OCI-M2 (cell line): ENCODE measurements around the gene FOXJ3.

Experiments used
- DNase-seq: peaks from one replicate; lab custom pipeline; 2025; ENCODE audit not compliant: unreplicated experiment; lab: John Stamatoyannopoulos, UW

The FOXJ3 gene

GRCh38 chr1:42311897-42312296 lies 23.1 kb downstream of the FOXJ3 start:
- no peak for DNase-seq

GRCh38 chr1:42311138-42311537 lies 23.9 kb downstream of the FOXJ3 start:
- no peak for DNase-seq

GRCh38 chr1:42306977-42307376 lies 28.1 kb downstream of the FOXJ3 start:
- DNase-seq: no peak

DNA sequence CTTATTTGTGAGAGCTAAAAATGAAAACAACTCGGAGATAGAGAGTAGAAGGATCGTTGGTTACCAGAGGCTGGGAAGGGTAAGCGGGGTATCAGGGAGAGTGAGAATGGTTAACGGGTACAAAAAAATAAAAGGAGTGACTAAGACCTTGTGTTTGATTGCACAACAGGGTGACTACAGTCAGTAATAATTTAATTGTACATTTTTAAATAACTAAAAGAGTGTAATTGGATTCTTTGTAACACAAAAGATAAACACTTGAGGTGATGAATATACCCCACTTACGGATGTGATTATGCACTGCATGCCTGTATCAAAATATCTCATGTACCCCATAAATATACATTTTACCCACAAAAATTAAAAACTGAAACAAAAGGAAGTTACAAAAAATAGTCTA lies 29.4 kb downstream of the FOXJ3 start:
- no peak for DNase-seq

DNA sequence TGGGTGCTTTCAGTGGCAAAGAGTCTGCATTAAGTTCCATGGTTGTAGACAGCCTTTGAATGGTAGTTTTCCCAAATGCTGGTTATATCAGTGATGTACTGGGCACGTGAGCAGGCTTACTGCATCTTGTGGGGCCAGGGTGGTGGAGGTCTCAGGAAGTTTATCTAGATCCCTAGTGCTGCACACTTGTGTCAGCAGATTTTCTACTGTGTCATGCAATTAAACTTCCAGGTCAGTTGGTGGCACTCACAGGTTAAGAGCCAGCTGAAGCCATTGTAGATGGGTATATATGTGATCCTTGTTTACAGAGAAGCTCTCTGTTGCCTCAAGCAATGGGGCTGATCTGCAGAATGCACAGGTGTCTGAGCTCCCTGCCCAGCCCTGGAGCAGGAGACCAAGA lies 33.0 kb downstream of the FOXJ3 start:
- no peak for DNase-seq

DNA sequence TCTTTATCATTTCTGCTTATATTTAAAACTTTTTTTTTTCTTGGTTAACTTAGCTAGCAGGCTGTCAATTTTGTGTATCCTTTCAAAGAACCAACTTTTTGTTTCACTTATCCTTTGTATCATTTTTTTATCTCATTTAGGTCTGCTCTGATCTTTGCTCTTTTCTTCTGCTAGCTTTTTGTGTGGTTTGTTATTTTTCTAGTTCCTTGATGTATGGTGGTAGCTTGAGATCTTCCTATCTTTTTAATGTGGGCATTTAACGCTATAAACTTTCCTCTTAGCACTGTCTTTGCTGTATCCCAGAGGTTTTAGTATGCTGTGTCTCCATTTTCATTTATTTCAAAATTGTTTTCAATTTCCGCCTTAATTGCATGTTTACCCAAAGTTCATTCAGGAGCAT lies 36.5 kb downstream of the FOXJ3 start:
- no peak for DNase-seq

- DNase-seq: no peak
Observed at GRCh38 chr1:42295816-42296215, 39.2 kb downstream of the FOXJ3 start.

- no peak for DNase-seq
Observed at GRCh38 chr1:42290130-42290529, 44.9 kb downstream of the FOXJ3 start.

DNA sequence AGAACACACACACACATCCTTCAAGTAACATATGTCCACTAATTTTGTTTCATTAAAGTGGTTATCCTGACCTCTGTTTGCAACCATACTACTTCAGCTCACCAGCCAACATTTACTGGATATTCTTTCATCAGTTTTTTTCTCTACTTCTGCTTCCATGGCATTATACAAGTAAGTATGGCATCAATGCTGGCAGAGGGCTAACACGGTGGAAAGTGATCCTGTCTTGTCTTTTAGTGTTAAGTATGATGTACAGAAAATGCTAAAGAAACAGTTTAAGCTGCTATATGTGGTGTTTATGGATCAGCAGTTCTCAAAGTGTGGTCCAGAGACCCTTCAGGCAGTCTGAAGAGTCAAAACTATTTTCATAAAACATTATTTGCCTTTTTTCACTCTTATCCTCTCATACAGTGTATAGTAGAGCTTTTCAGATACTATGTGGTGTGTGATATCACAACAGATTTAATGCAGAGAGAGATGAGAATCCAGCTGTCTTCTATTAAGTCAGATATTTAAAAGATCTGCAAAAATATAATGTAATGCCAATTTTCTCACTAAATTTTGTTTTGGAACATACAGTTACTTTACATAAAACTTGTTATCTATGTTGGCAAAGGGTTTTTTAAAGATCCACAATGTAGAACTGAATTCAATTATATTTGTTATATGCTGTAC lies 46.6 kb downstream of the FOXJ3 start:
- no peak for DNase-seq

DNA sequence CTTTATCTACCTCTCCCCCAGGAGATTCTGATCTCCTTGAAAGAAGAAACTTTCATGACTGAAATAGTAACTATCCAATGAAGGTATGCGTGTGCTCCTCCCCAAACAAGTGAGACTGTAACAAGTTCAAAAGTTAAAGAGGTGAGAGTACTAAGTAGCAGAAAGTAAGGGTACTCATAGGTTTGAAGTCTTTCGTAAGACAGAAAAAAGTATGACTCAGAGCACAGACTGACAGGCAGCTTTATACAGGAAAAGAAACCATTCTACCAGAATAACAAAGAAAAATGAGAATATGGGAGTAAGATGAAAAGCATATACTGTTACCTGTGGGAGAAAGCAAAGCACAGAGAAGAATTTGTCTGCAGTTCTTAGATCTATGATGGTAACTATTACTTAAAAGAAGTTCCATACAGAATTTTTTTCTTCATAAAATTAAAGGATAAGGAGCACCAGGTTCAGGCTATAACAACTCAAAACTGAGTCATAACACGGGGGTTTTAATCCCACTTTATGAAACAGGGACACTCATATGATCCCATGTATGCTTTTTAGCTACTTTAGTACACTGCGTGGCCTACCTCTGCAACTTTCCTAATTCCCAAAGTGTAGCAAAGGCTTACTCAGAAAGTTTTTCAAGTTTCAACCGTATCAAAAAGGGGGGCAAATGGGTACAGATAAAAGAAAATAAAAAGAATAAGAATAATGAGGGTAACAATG lies 52.0 kb downstream of the FOXJ3 start:
- no peak for DNase-seq

GRCh38 chr1:42282024-42282579 lies 52.9 kb downstream of the FOXJ3 start:
- DNase-seq: no peak

DNA sequence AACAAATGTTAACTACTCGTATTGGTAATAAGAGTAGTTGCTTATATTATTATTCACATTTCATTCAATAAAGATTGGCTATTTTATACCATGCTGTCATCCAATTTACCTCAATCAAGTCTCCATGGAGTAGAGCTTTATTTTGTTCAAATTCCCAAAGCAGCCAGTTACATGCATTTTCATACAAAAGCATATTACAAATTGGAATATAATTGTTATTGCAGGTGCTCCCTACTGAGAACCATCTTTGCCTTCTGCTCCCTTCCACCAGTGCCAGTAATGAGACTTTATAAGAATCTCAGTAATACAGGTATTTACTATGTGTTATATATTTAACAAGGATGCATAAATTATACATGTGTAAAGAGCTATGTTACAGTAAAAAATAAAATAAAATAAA lies 54.2 kb downstream of the FOXJ3 start:
- DNase-seq: no peak

DNA sequence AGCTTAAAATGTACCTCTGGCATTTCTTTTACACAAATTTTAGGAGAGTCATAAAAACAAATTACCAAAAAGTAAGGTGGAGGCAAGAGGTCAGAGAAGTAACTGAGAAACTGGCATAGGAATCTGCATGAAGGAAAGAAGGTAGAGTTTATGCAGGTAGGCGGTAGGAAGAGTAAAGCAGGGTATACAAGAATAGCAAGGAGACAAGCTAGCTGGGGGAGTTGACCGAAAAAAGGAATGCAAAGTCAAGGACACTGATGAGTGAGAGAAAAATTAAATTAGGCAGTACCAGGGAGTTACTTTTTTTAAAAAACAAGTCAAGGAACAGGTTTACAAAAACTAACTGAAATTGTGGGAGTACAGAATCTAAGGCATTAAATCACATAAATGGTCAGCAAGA lies 56.0 kb downstream of the FOXJ3 start:
- DNase-seq: no peak

GRCh38 chr1:42272920-42273319 lies 62.1 kb downstream of the FOXJ3 start:
- DNase-seq: no peak

DNA sequence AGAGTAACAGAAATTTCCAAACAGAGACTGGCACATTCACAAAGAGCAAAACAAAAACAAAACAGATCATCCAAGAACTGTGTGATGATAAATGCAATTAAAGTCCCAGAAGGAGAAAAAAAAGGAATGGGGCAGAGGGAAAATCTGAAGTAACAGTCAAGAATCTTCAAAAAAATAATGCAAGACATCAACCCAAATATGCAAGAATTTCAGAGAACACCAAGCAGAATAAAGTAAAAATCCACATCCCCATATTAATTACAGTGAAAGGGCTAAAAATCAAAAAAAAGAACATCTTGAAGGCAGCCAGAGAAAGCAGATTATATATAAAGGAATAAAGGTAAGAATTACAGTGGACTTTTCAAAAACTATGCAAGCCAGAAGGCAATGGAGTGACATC lies 67.1 kb downstream of the FOXJ3 start:
- no peak for DNase-seq

DNA sequence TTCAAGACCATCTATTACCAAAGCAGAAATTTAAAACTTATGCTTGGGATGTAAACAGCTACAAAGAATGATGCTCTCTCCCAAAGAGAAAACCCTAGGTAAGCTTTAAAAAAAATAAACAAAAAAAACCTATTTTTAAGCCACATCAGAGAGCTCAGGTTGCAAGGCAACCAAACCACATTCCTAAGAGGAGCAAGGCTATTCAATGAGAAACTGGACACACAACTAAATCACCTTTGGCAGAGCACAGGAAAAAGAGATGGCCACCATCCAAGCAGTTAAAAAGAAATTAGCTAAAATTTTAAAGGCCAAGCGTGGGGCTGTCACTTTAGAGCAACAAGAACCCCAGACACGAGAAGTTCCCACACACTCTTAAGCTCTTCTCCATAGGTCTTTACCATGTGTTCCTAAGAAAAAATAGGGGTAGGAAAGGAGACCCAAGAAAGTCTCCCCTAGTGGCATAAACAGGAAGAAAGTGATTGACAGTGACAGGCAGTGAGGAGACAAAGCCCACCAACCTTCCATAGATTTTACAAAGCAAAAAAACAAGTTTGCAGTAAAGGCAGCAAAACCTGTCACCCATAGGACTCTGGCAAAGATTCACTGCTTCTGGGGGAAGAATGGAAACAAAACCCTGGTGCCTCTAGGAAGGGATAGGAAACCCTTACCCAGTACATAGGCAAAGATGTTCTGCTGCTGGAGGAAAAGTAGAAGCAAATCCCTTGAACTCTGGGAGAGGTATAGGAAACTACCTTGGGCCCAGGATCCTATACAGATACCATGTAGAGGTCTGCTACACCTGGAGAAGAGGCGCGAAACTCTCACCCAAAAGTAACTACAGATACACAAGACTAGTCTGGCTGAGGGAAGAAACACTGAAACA lies 68.5 kb downstream of the FOXJ3 start:
- DNase-seq: no peak

DNA sequence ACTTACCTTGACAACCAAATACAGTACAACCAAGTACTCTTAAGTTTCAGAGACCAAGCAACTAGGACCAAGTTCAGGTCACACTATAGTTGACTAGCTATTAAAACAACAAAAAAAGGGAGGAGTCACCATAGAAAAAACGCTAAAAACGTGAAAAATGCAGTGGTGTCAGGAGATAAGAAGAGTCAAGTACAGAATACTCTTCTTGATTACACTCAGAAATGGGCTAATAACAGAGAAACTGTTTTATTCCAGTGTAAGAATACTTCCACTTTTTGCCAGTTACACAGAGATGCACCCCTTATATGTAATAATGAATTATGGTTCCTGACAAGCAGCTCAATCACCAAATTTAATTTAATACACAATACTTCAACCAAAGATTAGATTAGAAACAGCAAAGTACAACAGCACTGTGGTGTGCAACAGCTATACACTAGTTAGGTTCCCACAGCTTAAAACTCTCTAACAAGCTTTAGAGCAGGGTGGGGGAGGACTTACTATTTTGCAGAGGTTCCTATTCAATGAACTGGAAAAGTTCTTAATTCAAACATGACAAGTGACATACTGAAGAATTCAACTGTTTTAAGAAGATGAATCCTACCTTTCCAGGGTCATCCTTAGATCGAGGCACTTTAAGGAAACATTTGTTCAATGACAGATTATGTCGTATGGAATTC lies 70.4 kb downstream of the FOXJ3 start:
- DNase-seq: no peak

- DNase-seq: no peak
Observed at GRCh38 chr1:42263019-42263418, 72.0 kb downstream of the FOXJ3 start.

- no peak for DNase-seq
Observed at GRCh38 chr1:42260376-42261070, 74.5 kb downstream of the FOXJ3 start.

DNA sequence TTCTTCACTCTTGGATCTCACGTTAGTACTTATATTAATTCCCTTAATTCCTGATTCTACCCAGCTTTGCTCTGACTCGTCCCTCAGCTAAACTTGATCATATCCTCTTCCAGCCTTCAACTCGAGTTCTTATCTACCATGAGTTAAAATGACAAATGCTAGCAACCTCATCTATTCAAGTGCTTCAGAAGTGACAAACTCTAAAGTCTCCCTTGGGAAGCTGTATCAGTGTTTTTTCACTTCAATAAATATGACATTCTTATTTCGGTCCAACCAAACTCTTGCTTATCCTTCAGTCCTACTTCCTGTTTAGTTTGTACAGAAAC lies 75.3 kb downstream of the FOXJ3 start:
- DNase-seq: no peak
